ENCODE data around the gene ALAS1.

Gene ALAS1

GRCh38 chr3:52256622-52257021 is 58.7 kb downstream of the ALAS1 start:
- no peak for FAIRE-seq

- FAIRE-seq: no peak
Measured at GRCh38 chr3:52257911-52258310, 60.0 kb downstream of the ALAS1 start.

- no peak for FAIRE-seq
Measured at GRCh38 chr3:52259035-52259434, 61.1 kb downstream of the ALAS1 start.

GRCh38 chr3:52259448-52259847 is 61.5 kb downstream of the ALAS1 start:
- FAIRE-seq: no peak

GRCh38 chr3:52262447-52262846 is 64.5 kb downstream of the ALAS1 start:
- no peak for FAIRE-seq

Data from G401.6 (cell line).